Body of pancreas (tissue), 4 donors: ENCODE data around the gene RNF187.

Experiments used
- POLR2A ChIP-seq, 3 donors: fragments of 450-650 bp; IDR thresholded peaks; one replicate each; pipeline ENCODE4 v1.6.1; 2016; ENCODE audit warnings: antibody characterized with exemption in 3 of 3, mild to moderate bottlenecking in 2 of 3
- TF ChIP-seq, protein P1 (sequence below), 7 experiments: fragments of 450-650 bp in 4 of 7; fragments of 200-600 bp in 3 of 7; sonication (generic) in 3 of 7; IDR thresholded peaks; one replicate each; pipeline ENCODE4 v1.5.1; 2016 to 2019; ENCODE audit warnings: antibody characterized with exemption in 7 of 7

- TF ChIP-seq, protein P1, sequence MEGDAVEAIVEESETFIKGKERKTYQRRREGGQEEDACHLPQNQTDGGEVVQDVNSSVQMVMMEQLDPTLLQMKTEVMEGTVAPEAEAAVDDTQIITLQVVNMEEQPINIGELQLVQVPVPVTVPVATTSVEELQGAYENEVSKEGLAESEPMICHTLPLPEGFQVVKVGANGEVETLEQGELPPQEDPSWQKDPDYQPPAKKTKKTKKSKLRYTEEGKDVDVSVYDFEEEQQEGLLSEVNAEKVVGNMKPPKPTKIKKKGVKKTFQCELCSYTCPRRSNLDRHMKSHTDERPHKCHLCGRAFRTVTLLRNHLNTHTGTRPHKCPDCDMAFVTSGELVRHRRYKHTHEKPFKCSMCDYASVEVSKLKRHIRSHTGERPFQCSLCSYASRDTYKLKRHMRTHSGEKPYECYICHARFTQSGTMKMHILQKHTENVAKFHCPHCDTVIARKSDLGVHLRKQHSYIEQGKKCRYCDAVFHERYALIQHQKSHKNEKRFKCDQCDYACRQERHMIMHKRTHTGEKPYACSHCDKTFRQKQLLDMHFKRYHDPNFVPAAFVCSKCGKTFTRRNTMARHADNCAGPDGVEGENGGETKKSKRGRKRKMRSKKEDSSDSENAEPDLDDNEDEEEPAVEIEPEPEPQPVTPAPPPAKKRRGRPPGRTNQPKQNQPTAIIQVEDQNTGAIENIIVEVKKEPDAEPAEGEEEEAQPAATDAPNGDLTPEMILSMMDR (IDR thresholded peaks at IDR 0.05) = no peak
- no peak for TF ChIP-seq POLR2A (IDR thresholded peaks at IDR 0.05)
Measured at GRCh38 chr1:228541725-228542124, 54.5 kb downstream of the RNF187 start.
